Measurements from ENCODE around the gene GIGYF1. TPM values are rescaled to one million over a fixed set of nuclear protein-coding genes. Genes with fewer than 3 reads are reported as not detected.

GIGYF1 gene
- total and polyA plus RNA-seq, 4 donors = 19.0 to 41.6 (median 33.8) TPM

DNA sequence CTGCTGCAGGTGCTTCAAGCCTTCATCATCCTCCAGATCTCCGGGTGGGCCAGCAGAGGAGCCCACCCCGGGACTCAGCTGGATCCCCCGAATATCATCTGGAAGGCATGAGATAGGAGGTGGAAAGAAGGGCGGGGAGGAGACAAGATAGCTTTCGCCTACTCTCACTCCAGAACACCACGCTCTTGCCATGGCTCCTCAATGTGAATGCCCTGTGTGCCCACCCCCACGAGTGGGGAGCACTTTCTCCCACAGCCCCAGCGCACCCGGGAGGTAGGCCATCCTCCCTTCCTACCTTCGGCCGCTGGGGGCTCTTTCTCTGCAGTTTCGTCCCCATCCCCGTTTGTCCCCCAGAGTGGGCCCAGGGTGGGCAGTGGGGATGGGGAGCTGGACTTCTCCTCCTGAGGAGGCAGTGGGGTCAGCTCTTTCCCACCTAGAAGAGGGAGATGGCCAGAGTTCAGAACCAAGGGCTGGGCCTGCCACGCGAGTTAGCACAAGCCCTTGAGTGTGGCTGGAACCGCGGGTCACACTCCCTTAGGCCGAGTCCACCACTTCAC, 8.9 kb downstream of the GIGYF1 start:
- no peak for DNase-seq
- Histone ChIP-seq H3K4me3 (no peak overlapping the region), H3K27ac (ENCODE audit: low read depth in 1 of 2, low read length in 1 of 2) (no peak overlapping the region), H3K36me3 (ENCODE audit: control insufficient read depth in 4 of 4, insufficient read depth in 4 of 4, low read length in 4 of 4) (peaks cover 10 to 81% (median 32%) of the 10 kb centered on the region in 4 donors), H3K27me3 (ENCODE audit: control insufficient read depth in 3 of 3, insufficient read depth in 3 of 3, low read length in 2 of 3) (no peaks in the 10 kb centered on the region), H3K9me3 (ENCODE audit: control insufficient read depth in 4 of 4, insufficient read depth in 3 of 4, low read length in 3 of 4) (no peaks in the 10 kb centered on the region), H3K4me1 (ENCODE audit: control insufficient read depth in 5 of 5, insufficient read depth in 5 of 5, low read length in 5 of 5) (peaks cover 0 to 3% (median 0%) of the 10 kb centered on the region in 5 donors), H3K9ac (ENCODE audit: insufficient read depth in 1 of 2, low read length in 2 of 2) (no peak overlapping the region)
- TF ChIP-seq CTCF (IDR thresholded peaks at IDR 0.05; ENCODE audit: control extremely low read depth, extremely low read depth) = no peak
- WGBS, 2 donors = 92 to 97% methylated on average over 18 of the region's 18 CpGs
- no peak for ATAC-seq (ENCODE audit: insufficient read depth, low FRiP score)

- H3K27ac ChIP-seq (ENCODE audit: low read depth in 1 of 2, low read length in 1 of 2) = peak overlapping the region in 1 of 2 donors; percentile 15
Measured at GRCh38 chr7:100684534-100685042, 9.5 kb downstream of the GIGYF1 start.

GRCh38 chr7:100683659-100684533, 10.2 kb downstream of the GIGYF1 start:
- ATAC-seq (ENCODE audit: insufficient read depth, low FRiP score) = no peak
- H3K27me3 ChIP-seq (ENCODE audit: control insufficient read depth in 3 of 3, insufficient read depth in 3 of 3, low read length in 2 of 3) = no peaks in the 10 kb centered on the region
- H3K4me3 ChIP-seq = no peak overlapping the region
- WGBS, 2 donors = 95 to 96% methylated on average over 33 to 37 of the region's 37 CpGs
- no peak for DNase-seq
- no peaks in the 10 kb centered on the region for H3K4me1 ChIP-seq (ENCODE audit: control insufficient read depth in 5 of 5, insufficient read depth in 5 of 5, low read length in 5 of 5)
- H3K27ac ChIP-seq (ENCODE audit: low read depth in 1 of 2, low read length in 1 of 2) = no peak overlapping the region
- H3K36me3 ChIP-seq (ENCODE audit: control insufficient read depth in 4 of 4, insufficient read depth in 4 of 4, low read length in 4 of 4) = peaks cover 10 to 90% (median 32%) of the 10 kb centered on the region in 4 donors
- no peak overlapping the region for H3K9ac ChIP-seq (ENCODE audit: insufficient read depth in 1 of 2, low read length in 2 of 2)
- TF ChIP-seq CTCF (IDR thresholded peaks at IDR 0.05; ENCODE audit: control extremely low read depth, extremely low read depth) = no peak
- no peaks in the 10 kb centered on the region for H3K9me3 ChIP-seq (ENCODE audit: control insufficient read depth in 4 of 4, insufficient read depth in 3 of 4, low read length in 3 of 4)

More at GRCh38 chr7:100684534-100685042, 9.5 kb downstream of the GIGYF1 start:
- no peak overlapping the region for H3K9ac ChIP-seq (ENCODE audit: insufficient read depth in 1 of 2, low read length in 2 of 2)
- H3K4me1 ChIP-seq (ENCODE audit: control insufficient read depth in 5 of 5, insufficient read depth in 5 of 5, low read length in 5 of 5) = peaks cover 0 to 3% (median 0%) of the 10 kb centered on the region in 5 donors
- TF ChIP-seq CTCF (IDR thresholded peaks at IDR 0.05; ENCODE audit: control extremely low read depth, extremely low read depth) = no peak
- H3K36me3 ChIP-seq (ENCODE audit: control insufficient read depth in 4 of 4, insufficient read depth in 4 of 4, low read length in 4 of 4) = peaks cover 10 to 85% (median 32%) of the 10 kb centered on the region in 4 donors
- no peak for DNase-seq
- no peaks in the 10 kb centered on the region for H3K27me3 ChIP-seq (ENCODE audit: control insufficient read depth in 3 of 3, insufficient read depth in 3 of 3, low read length in 2 of 3)
- H3K9me3 ChIP-seq (ENCODE audit: control insufficient read depth in 4 of 4, insufficient read depth in 3 of 4, low read length in 3 of 4) = no peaks in the 10 kb centered on the region
- WGBS, 2 donors = 95 to 98% methylated on average over 16 of the region's 16 CpGs
- no peak for ATAC-seq (ENCODE audit: insufficient read depth, low FRiP score)
- H3K4me3 ChIP-seq = no peak overlapping the region
